Activated gamma-delta T cell treated with anti-CD3 and anti-CD28 coated beads, Interleukin-2, amount 50 U/mL, for 16 hours (primary cell): Measurements from ENCODE around the gene PRMT3.
"Not testable (repeated sequence)": the region's sequence is repeated elsewhere in the genome, so short reads cannot be mapped to it uniquely, and the experiment has no call there.

ENCODE experiments used
- DNase-seq: peaks from one replicate; pipeline ENCODE4 v3.0.0-alpha.2; 2020; ENCODE audit warnings: low read depth

PRMT3 gene

DNA sequence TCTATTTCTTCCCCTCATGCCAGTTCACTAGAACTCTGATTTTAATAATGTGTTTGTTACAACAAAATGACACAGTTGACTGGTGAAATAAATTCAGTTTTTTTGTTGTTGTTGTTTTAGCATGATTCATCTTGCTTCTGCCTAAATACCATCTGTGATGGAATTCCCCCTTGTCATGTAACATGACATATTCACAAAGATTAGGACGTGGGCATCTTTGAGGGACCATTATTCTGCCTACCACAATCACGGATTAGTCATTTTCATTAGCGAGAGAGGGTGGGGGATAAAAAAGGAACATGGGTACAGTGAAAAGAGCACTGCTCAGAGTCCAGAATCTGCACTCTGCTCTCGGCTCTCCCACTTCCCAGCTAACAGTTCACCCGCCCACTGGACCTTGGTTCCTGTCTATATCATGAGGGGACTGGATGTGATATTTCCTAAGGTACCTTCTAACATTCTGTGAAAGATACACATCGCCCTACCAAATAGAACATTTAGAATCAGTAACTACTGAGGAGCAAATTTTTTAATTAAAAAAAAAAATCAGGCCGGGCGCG lies 12.7 kb upstream of the PRMT3 start:
- no peak for DNase-seq

GRCh38 chr11:20376162-20376730 lies 11.3 kb upstream of the PRMT3 start:
- no peak for DNase-seq

- not testable (repeated sequence) for DNase-seq
These were observed 1.5 kb upstream of the PRMT3 start for GRCh38 chr11:20385996-20386395.

- DNase-seq = no peak
These were observed 860 bp downstream of the PRMT3 start for GRCh38 chr11:20388096-20389055.

- DNase-seq = no peak
These were observed 9.8 kb downstream of the PRMT3 start for GRCh38 chr11:20397281-20397680.

DNA sequence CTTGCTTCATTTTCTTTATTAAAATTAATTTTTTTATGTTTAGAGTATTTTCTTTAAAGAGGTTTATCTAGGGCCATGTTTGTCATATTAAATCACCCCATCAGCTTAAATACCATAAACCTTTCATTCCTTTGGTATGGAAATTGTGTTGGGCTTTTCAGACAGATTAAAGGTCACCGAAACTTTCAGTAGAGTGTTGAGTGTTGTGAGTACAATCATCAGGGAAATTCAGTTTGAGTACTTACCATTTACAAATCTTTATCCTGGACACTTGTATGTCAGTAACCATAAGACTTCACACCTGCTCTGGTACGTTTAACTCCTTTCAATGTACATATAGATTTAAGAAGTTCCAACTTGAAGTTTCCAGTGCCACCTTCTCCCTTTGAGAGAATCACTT lies 12.0 kb downstream of the PRMT3 start:
- DNase-seq = no peak

GRCh38 chr11:20403059-20403458 lies 15.5 kb downstream of the PRMT3 start:
- no peak for DNase-seq

DNA sequence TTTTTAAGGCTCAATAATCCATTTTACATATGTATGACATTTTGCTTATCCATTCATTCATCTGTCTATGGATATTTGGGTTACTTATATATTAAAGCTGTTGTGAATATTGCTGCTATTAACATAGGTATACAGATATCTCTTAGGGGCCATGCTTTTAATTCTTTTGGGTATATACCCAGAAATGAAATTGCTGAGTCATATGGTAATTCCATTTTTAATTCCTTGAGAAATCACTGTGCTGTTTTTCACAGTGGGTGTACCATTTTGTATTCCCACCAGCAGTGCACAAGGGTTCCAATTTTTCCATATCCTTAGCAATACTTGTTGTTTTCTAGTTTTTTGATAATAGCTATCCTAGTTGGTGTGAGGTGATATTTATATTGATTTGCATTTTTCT lies 19.0 kb downstream of the PRMT3 start:
- DNase-seq = no peak

DNA sequence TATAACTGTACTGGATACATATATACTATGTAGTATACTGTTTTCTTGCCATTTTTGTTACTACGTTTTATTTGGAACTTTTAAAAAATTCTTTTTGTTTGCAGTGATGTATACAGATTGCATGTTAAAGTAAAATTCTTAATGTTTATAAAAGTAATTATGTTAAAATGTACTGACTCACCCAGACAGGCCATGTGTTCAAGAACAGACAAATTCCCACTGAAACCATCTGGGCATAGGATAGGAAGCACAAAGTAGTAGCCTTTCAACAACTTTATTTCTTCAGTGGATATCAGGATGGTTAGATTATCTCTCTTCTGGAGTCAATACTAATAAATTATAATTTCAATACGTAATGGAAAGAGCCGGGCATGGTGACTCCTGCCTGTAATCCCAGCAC lies 19.8 kb downstream of the PRMT3 start:
- no peak for DNase-seq

DNA sequence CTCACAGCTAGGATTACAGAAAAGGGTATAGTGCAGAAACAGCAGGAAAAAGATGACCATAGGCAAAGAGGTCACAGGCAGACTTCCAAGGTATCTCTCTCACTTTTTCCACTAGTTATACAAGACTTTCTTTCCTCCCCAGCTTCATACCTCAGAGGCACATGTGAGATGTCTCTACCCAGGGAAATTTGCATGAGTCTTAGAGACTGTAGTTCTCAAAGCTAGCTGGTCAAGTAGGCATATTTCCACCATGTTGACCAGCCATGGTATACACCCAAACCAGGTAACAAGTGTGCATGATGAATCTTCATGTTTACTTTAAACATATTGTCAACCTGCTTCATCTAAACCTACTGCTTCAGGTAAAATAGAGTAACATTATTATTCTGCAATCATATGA lies 27.9 kb downstream of the PRMT3 start:
- no peak for DNase-seq

- no peak for DNase-seq
These were observed 30.3 kb downstream of the PRMT3 start for GRCh38 chr11:20417771-20418170.

DNA sequence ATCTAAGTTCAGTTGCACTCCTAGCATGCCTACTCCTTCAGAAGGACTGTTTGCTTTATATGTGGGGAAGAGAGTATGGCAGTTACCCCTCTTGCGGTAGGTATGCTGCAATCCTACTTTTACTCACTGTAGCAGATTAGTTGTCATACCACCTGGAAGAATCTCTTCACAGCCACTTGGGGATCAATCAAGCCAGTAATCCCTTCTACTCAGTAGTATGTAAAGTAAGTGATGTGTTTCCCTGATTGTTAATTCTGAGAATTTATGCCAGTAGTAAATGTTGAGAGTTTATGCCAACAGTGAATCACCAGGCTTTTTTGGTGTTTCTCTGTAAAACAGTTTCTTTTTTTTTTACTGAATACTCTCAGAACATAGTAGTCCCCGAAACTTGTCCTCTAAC lies 34.4 kb downstream of the PRMT3 start:
- DNase-seq = no peak

DNA sequence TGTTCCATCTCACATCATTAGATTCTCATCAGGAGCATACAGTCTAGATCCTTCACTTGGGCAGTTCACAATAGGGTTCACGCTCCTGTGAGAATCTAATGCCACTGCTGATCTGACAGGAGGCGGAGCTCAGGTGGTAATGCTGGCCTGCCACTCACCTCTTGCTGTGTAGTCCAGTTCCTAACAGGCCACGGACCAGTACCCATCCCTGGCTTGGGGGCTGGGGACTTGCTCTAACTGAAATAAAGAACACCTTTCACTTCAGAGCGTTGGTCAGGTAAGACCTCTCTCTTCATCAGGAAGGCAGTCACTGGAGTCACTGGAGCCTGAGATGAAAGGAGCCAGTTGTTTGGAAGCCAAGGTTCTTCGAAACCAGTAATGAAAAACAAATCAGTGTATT lies 41.7 kb downstream of the PRMT3 start:
- no peak for DNase-seq

DNA sequence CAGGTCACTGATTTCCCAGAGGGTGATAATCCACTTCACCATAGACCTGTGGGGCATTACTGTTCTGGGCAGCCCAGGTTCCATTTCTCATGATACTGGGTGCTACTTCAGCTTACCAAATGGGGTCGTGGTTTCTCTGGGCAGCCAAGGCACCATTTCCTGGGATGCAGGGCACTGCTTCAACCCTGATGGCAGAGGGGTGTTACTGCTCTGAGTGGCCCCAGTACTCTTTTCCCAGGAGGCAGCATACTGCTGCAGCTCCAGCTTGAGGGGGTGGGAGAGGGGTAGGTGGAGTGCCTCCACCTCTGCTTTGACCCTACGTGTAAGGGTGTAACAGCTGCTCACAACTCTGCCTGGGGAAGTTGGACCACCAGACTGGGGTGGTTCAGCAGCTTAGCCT lies 51.1 kb downstream of the PRMT3 start:
- no peak for DNase-seq

GRCh38 chr11:20443596-20443995 lies 56.1 kb downstream of the PRMT3 start:
- DNase-seq = no peak

DNA sequence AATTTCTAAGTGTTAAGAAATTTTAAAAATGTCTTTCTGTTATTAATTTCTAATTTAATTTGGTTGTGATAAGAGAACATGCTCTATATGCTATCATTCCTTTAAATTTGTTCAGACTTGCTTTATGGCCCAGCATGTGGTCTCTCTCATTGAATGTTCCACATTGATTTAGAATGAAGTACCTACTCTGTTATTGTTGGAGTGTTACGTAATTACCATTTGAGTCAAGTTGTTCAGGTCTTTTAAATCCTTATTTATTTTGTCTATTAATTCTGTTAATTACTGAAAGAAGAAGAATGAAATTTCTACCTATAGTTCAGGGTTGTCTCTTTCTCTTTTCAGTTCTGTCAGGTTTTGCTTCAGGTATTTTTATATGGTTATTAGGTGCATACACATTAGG lies 57.0 kb downstream of the PRMT3 start:
- no peak for DNase-seq

GRCh38 chr11:20448834-20449233 lies 61.3 kb downstream of the PRMT3 start:
- DNase-seq = no peak

DNA sequence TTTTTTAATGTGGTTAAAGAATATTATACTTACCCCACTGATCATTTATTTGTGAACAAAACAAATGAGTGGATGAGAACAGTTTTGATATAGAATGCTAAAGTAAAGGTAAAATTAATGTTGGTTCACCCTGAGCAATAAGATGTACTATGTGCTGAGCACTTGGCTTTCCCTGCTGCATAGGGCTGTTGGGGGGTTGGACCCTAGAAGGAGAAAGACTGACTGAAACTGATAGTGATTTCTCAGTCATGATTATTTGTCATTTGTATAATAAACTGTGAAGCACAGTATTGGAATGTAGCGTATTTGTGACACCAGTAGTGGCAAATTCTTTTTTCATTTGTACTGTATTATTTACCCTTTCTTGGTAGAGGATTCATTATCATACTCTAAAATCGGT lies 63.3 kb downstream of the PRMT3 start:
- no peak for DNase-seq

- DNase-seq = no peak
These were observed 64.1 kb downstream of the PRMT3 start for GRCh38 chr11:20451568-20451967.

DNA sequence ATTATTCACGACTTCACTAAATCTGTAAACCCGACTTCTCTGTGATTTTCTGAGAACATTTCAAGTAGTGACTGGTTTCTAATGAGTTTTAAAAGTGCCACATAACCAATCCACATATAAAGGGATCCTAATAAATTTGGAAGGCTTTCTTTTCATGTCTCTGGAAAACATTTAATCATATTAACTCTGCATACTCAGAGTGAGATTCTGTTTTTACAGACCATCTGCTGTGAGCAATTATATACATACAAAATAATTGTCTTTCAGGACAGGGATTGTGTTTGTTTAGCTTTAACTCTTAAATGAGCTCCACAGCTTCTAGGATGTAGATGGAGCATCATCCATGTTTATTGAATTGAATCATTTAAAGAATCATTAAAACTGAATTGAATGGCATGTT lies 65.1 kb downstream of the PRMT3 start:
- DNase-seq = no peak

DNA sequence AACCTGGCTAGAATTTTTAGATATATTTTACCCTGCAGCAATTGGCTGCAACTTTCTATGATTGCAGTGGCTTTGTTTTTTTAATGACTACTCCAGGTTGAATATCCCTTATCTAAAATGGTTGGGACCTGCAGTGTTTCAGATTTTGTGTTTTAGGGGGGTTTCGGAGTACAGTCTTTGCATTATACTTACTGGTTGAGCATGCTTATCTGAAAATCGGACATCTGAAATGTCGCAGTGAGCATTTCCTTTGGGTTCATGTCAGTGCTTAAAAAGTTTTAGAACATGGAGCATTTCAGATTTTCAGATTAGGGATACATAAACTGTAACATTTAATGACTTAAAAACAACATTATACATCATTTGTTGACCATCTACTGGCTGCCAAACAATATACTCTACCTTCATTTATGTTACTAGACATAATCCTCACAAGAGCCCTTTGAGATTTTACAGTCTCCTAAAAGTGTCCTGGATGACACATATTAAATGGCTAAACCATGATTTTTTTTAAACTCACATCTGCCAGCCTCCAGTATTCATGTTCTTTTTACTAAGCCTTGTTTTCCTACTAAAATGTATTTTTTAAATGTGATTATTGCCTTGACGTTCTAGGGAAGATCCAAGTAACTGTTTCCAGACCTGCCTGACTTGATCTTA lies 66.3 kb downstream of the PRMT3 start:
- no peak for DNase-seq

- no peak for DNase-seq
These were observed 69.7 kb downstream of the PRMT3 start for GRCh38 chr11:20457001-20457799.
